DOHH2 (cell line): ENCODE data around the gene KDF1.

Source experiments
- H3F3A ChIP-seq: fragments of 200-600 bp; sonication (generic), shearing (Covaris generic); 2 replicates; pipeline ENCODE4 v1.6.0; 2016; ENCODE audit warnings: antibody characterized with exemption, mild to moderate bottlenecking; ENCODE audit not compliant: control insufficient read depth, insufficient read depth
- H3K27ac ChIP-seq: fragments of 200-600 bp; sonication (generic); 2 replicates; pipeline ENCODE4 v1.5.1; 2014; ENCODE audit warnings: low read depth, mild to moderate bottlenecking, low read length, moderate library complexity
- H3K27me3 ChIP-seq: fragments of 200-600 bp; sonication (generic); 2 replicates; pipeline ENCODE4 v1.6.1; 2014; ENCODE audit warnings: mild to moderate bottlenecking, low read length, mixed read lengths; ENCODE audit not compliant: control insufficient read depth
- H3K36me3 ChIP-seq: fragments of 200-600 bp; sonication (generic); 2 replicates; pipeline ENCODE4 v1.6.1; 2014; ENCODE audit warnings: mild to moderate bottlenecking, low read length, moderate library complexity, mixed read lengths; ENCODE audit not compliant: control insufficient read depth
- H3K4me1 ChIP-seq: fragments of 200-600 bp; sonication (generic); 2 replicates; pipeline ENCODE4 v1.6.1; 2014; ENCODE audit warnings: mild to moderate bottlenecking, low read length, mixed read lengths; ENCODE audit not compliant: control insufficient read depth
- H3K4me2 ChIP-seq: fragments of 200-600 bp; sonication (generic); 2 replicates; pipeline ENCODE4 v1.6.0; 2014; ENCODE audit warnings: mild to moderate bottlenecking, low read length, moderate library complexity
- H3K4me3 ChIP-seq: fragments of 200-600 bp; sonication (generic); 2 replicates; pipeline ENCODE4 v1.5.1; 2014; ENCODE audit warnings: mild to moderate bottlenecking, low read length, mixed read lengths
- H3K79me2 ChIP-seq: fragments of 200-600 bp; sonication (generic); 2 replicates; pipeline ENCODE4 v1.6.1; 2014; ENCODE audit warnings: mild to moderate bottlenecking, low read length, mixed read lengths; ENCODE audit not compliant: control insufficient read depth
- H3K9me2 ChIP-seq: fragments of 200-600 bp; sonication (generic); replicated peaks from 2 replicates; pipeline ENCODE4 v1.6.1; 2014; ENCODE audit warnings: mild to moderate bottlenecking, low read length, mixed read lengths; ENCODE audit not compliant: control insufficient read depth
- H3K9me3 ChIP-seq: fragments of 200-600 bp; sonication (generic); 2 replicates; pipeline ENCODE4 v1.6.1; 2014; ENCODE audit warnings: antibody characterized with exemption, low read length, mixed read lengths; ENCODE audit not compliant: control insufficient read depth, insufficient read depth
- H4K20me1 ChIP-seq: fragments of 200-600 bp; sonication (generic); 2 replicates; pipeline ENCODE4 v1.6.0; 2014; ENCODE audit warnings: low read depth, mild to moderate bottlenecking, antibody characterized with exemption, low read length, moderate library complexity; ENCODE audit not compliant: control insufficient read depth, insufficient read depth
- CTCF ChIP-seq: fragments of 200-600 bp; sonication (generic); IDR thresholded peaks from one replicate; pipeline ENCODE4 v1.5.1; 2014; ENCODE audit warnings: antibody characterized with exemption, mild to moderate bottlenecking, low read depth, low read length; ENCODE audit not compliant: poor library complexity, severe bottlenecking
- EZH2phosphoT487 ChIP-seq: fragments of 200-600 bp; sonication (generic); IDR thresholded peaks from 2 replicates; pipeline ENCODE4 v1.6.1; 2017; ENCODE audit warnings: borderline replicate concordance, mild to moderate bottlenecking, antibody characterized with exemption, low read length, moderate library complexity, mixed read lengths

The KDF1 gene

GRCh38 chr1:26951216-26951615 is 9.1 kb downstream of the KDF1 start:
- no peaks in the 10 kb centered on the region for H3K27me3 ChIP-seq
- H3K4me2 ChIP-seq = no peak overlapping the region
- H3K27ac ChIP-seq = no peak overlapping the region

GRCh38 chr1:26950602-26951001 is 9.7 kb downstream of the KDF1 start:
- TF ChIP-seq EZH2phosphoT487 (no peak), CTCF (no peak)
- Histone ChIP-seq H4K20me1 (no peaks in the 10 kb centered on the region), H3K27me3 (no peaks in the 10 kb centered on the region), H3F3A (no peaks in the 10 kb centered on the region), H3K4me2 (no peak overlapping the region), H3K36me3 (peaks cover 7% of the 10 kb centered on the region), H3K4me1 (no peaks in the 10 kb centered on the region), H3K9me2 (no peaks in the 10 kb centered on the region), H3K79me2 (no peaks in the 10 kb centered on the region), H3K4me3 (no peak overlapping the region), H3K9me3 (no peaks in the 10 kb centered on the region), H3K27ac (no peak overlapping the region)

More at GRCh38 chr1:26951216-26951615, 9.1 kb downstream of the KDF1 start:
- Histone ChIP-seq H3K9me2 (no peaks in the 10 kb centered on the region), H3K79me2 (no peaks in the 10 kb centered on the region), H4K20me1 (no peaks in the 10 kb centered on the region), H3K9me3 (no peaks in the 10 kb centered on the region), H3K4me3 (no peak overlapping the region), H3F3A (no peaks in the 10 kb centered on the region), H3K36me3 (peaks cover 2% of the 10 kb centered on the region; the same call in 1 of the 2 replicates), H3K4me1 (no peaks in the 10 kb centered on the region)
- no peak for TF ChIP-seq CTCF
- no peak for TF ChIP-seq EZH2phosphoT487

GRCh38 chr1:26949926-26950319 is 10.3 kb downstream of the KDF1 start:
- no peak for TF ChIP-seq EZH2phosphoT487
- no peak for TF ChIP-seq CTCF
- no peaks in the 10 kb centered on the region for H3K9me2 ChIP-seq
- H4K20me1 ChIP-seq = no peaks in the 10 kb centered on the region
- no peaks in the 10 kb centered on the region for H3K79me2 ChIP-seq
- H3K27ac ChIP-seq = no peak overlapping the region
- H3K9me3 ChIP-seq = no peaks in the 10 kb centered on the region
- no peaks in the 10 kb centered on the region for H3K4me1 ChIP-seq
- H3K4me2 ChIP-seq = no peak overlapping the region
- no peaks in the 10 kb centered on the region for H3F3A ChIP-seq
- no peaks in the 10 kb centered on the region for H3K27me3 ChIP-seq
- H3K36me3 ChIP-seq = peaks cover 14% of the 10 kb centered on the region
- no peak overlapping the region for H3K4me3 ChIP-seq
